Measurements from ENCODE around the gene RENBP.

- TF ChIP-seq CTCF (IDR thresholded peaks at IDR 0.05; ENCODE audit: low read depth, low read length) (peak; percentile 70), POLR2A (IDR thresholded peaks at IDR 0.05; ENCODE audit: extremely low read depth, insufficient read length) (no peak), MAX (IDR thresholded peaks at IDR 0.05; ENCODE audit: low read depth, low read length) (no peak), MYC (IDR thresholded peaks at IDR 0.05; ENCODE audit: low read depth, low read length) (no peak)
Observed at GRCh38 chrX:153953342-153953830, 8.9 kb upstream of the RENBP start.

All from NB4 (cell line).